Femur (tissue), 1 donor: ENCODE results near the gene PPP1R26.
"Not testable (repeated sequence)": the region's sequence is repeated elsewhere in the genome, so short reads cannot be mapped to it uniquely, and the experiment has no call there.

ENCODE experiments used
- DNase-seq: peaks from one replicate; pipeline ENCODE4 v3.0.0-alpha.2; 2017

PPP1R26 gene

DNA sequence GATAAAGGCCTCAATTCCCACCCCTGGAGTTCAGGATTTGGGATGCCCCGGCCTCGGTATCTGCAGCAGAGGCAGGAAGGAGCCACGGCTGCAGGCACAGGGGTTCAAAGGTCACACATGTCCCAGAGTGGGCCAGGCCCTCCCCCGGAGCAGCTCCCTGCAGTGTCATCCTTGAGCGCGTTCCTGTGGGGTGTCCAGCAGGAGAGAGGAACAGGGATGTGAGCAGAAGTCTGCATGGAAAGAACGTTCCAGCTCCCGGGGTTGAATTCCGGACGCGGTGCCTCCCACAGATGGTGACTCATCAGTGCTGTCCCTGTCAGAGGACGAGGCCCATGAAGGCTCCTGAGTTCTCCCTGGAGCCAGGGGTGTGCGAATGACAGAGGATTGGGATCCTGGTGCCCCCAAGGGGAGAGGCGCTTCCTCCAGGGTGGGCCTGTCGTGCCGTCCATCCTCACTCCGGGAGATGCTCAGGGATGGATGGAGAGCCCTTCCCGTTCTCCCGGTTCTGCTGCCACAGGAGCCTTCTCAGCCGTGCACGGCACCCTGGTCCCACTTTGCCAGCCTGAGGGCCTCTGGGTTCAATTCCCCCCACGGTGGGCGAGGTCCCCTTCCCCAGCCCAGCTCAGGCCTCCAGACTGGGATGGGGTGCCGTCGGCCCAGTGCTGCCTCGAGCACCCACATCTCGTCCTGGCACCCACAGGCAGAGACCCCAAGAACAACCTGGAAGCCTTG lies 44.7 kb downstream of the PPP1R26 start:
- DNase-seq = no peak

DNA sequence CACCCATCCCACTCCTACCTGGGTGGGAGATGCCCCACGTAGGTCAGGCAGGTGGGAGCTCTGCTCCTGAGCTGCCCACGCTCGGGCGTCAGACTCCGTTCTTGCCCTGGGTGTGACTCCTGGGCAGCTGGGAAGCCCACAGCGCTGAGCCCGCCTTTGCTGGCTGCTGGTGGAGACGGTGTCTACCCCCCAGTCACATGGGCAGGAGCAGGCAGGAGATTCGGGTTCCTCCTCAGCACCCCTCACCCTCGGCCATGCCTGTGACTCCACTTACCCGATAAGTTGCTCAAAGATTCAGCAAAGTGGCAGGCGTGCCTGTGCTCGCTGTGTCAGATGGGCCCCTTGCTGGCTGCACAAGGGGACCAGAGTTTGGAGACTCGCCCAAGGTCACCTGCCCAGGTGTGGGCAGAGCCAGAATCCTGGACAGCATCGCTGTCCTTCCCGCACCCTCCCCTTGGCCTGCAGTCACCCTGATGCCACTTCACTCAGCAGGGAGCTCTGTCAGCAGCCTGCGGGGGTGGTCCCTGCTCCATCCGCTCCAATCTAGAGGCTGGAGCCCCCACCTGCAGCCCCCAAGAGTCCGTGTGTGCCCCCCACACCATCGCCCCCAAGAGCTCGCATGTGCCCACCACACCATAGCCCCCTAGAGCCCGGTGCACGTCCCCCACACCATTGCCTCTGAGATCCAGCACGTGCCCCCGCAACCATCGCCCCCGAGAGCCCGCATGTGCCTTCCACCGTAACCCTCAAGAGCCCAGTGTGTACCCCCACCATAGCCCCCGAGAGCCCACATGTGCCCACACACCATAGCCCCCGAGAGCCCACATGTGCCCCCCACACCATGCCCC lies 45.9 kb downstream of the PPP1R26 start:
- DNase-seq = no peak

DNA sequence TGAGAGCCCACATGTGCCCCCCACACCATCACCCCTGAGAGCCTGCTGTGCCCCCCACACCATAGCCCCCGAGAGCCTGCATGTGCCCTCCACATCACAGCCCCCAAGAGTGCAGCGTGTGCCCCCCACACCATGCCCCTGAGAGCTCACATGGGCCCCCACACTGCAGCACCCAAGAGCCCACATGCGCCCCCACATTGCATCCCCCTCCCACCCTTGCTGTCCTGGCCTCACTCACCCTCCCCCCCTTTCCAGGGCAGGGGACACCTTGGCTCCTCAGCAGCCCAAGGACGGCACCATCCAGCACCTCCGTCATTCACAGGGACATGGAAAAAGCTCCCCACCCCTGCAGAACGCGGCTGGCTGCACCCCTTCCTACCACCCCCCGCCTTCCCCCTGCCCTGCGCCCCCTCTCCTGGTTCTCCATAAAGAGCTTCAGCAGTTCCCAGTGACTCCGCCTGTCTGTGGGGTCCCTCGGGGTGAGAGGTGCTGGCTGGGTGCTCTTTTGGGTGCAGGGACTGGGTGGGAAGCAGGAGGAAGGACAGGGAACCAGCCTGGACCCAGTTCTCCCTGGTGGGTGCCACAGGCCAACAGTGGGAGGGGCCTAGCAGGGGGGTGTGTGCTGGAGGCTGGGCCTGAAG lies 46.6 kb downstream of the PPP1R26 start:
- DNase-seq = peak; percentile 12

DNA sequence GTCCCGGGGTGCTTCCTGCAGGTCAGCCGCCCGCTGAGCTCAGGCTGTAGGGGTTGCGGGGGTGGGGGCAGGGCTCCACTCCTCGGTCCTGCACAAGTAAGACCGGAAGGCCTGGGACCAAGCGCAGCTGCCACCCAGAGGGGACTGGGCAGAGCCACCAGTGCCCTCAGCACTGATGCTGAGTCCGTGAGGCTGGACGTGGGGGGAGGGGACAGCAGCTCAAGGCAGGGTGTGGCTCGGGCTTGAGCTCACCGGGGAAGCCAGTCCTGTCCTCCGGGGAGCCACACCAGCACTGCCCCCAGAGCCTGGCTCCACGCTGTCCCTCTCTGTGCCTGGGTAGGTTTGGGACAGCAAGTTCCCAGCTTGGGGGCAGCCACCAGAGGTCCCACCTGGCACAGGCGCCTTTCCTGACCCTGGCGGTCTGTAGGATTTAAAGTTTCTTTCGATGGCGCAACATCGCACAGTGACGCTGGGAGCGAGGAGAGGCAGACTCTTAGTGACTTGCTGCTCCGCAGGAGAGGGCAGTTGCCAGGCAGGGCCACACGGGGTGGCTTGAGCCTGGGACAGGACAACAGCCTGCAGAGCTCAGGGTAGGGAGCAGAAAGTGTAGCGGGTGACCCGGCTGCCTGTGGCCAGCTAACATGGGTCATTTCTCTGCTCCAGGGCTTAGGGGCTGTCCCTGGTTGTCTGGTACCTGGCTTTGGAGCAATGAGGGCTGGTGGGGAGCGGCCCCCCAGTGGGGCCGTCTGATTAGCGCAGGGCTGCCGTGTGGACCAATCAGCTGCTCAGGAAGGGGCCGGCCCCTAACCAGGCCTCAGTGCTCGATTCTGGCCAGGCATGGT lies 47.4 kb downstream of the PPP1R26 start:
- peak; percentile 16 for DNase-seq

DNA sequence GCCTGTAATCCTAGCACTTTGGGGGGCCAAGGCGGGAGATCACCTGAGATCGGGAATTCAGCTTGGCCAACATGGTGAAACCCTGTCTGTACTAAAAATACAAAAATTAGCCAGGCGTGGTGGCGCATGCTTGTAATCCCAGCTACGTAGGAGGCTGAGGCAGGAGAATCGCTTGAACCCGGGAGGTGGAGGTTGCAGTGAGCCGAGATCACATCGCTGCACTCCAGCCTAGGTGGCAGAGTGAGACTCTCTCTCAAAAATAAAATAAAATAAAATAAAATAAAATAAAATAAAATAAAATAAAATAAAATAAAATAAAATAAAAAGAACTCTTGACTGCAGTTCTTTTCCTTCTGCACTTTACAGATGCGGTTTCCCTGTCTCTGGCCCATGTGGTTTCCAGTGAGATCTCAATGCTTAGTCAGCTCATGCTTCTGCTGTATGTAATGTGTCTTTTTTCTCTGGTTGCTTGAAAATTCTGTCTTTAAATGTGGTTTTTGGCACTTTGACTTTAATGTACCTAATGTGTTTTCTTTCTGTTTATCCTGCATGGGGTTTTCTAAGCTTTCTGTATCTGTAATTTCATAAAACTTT lies 49.4 kb downstream of the PPP1R26 start:
- DNase-seq = not testable (repeated sequence)

DNA sequence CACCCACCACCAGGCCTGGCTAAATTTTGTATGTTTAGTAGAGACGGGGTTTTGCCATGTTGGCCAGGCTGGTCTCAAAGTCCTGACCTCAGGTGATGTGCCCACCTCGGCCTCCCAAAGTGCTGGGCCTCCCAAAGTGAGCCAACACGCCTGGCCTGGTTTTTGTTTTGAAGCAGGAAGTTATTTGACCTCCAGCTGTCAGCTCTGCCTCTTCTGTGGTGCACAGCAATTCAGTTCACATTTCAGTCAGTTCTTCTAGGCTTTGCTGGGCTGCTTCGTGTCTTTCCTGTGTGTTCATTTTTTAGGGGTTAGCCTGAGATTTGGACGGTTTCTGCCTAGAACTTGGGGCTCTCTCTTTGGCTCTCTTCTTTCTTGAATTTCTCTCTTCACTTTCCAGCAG lies 50.6 kb downstream of the PPP1R26 start:
- DNase-seq = no peak

DNA sequence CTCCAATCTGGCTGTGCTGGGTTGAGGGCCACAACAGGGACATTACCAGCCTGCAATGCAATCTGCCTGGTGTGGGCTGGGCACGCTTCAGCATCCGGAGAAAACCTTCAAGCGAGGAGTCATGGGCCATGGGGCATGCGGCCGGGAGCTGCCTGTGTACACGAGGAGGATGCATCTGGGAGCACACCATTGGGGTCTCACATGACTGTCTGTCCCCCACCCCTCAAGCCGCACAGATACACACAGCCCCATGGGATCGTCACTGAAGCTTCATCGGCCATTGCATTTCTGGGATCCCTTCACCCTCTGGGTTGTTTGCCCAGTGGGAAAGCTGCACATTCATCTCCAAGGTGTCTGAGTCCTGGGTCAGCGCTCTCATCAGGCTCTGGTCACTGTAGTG lies 51.5 kb downstream of the PPP1R26 start:
- DNase-seq = no peak

DNA sequence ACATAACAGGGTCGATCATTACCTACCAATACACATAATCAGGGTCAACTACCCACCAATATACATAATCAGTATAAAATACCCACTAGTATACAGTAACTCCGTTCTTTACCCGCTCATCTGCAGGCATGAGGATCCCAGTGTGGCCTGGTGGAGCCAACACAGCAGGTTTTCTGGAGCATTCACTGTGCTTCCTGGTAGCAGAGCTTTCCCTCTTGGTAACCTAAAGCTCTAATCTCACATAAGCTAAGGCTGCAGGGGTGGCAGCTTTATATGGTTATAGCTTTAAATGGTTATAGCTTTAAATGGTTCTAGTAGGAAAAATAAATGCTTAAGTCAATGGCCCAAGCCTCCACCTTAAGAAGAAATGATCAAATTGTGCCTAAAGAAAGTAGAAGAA lies 53.5 kb downstream of the PPP1R26 start:
- peak; percentile 17 for DNase-seq

DNA sequence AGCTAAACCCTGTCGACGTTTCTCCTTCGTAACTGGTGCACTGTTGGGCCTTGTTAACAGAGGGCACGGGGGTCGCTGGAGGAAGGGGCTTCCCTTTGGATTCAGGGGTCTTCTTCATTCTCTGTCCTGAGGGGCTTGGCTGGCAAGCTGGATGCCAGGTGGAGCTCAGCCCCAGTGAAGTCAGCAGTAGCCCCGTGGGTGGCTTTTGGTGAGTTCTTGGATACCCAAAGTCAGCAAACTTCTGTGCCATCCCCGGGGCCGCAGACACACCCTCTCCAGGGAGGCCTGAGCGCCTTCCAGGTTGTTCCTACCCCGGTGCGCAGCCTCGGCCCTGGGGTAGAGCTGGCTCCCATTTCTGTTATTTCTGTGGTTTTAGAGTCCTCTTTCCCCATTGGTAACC lies 54.1 kb downstream of the PPP1R26 start:
- no peak for DNase-seq

DNA sequence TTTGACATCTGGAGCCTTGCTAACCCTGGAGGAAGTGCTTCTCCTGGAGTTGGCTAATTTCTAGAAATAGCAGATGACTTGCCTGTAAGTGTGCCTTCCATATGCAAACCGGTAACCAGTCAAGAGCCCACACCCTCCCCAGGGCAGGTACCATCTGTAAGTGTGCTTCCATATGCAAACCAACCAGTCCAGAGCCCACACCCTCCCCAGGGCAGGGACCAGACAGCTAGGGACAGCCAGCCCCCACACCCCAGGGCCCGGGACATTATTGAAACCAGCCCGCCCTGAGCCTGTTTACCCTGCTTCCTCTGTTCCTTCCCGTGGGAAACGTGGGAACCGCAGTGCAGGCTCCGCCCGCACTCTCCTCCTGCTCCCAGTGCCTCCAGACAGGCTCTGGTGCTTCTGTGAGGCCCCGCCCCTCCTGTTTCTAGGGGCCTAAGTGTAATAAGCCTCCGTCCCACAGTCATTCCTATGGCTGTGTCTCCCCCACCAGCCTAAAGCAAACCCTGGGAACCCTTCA lies 54.7 kb downstream of the PPP1R26 start:
- DNase-seq = not testable (repeated sequence)

DNA sequence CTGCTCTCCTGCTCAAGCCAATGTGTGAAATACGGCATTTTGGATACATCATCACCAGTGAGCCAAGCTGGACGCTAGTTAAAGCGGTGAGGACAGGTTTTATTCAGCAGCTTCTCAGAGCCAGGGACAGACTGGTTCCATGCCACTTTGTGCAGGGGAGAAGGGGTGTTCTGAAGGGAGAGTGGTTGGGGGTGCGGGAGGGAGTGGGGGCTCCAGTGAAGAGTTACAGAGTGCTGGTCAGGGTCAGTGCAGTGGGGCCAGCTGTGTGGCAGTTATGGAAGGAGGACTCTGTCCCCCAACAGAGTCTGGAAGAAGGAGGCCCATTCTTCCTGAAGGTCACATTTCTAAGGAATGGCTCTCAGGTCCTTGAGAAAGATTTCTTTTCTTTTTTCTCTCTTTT lies 55.2 kb downstream of the PPP1R26 start:
- DNase-seq = not testable (repeated sequence)

DNA sequence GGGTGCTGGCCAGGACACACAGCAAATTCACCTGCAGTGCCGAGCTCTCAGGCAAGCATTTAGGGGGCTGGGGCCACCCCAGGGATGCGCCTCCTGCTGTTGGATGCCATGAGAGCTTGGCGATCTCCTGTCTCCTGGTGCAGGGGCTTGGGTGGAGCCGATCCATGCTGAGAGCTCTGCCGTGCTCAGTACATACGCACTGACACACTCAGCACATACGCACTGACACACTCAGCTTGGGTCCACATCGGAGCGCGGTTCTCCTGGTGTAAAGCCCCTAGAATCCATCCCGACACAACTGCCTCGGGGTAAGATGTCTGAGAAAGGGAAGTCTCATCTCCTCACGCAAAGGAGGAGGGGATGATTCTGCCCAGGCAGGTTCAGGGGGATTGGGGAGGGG lies 56.0 kb downstream of the PPP1R26 start:
- DNase-seq = not testable (repeated sequence)

DNA sequence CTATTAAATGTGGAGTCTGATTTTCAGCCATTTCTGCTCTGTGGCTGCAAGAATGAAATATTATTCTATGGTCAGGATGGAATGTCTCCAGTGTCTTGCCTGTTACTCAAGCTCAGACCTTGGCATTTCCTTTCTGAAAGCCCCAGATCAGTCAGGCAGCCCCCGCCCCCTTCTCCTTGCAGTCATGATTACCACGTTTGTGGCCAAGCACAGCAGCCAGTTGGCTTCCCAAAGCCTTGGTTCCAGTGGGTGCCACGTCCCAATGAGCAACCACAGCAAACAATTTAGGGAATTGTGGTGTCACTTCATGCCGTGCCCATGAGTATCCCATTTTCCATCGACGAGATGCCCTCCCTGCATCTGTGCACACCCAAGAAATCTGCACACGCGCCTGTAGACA lies 56.6 kb downstream of the PPP1R26 start:
- peak; percentile 79 for DNase-seq
